Measurements from ENCODE around the gene LIN28B.

The LIN28B gene

GRCh38 chr6:105111871-105112270 lies 155.0 kb downstream of the LIN28B start:
- no peaks in the 10 kb centered on the region for H3K4me1 ChIP-seq (ENCODE audit: control insufficient read depth, insufficient read depth, low read length)
- no peak overlapping the region for H3K9ac ChIP-seq (ENCODE audit: low read length)
- H3K4me3 ChIP-seq (ENCODE audit: low read length) = no peak overlapping the region
- H3K27me3 ChIP-seq (ENCODE audit: control insufficient read depth, insufficient read depth, low read length) = no peaks in the 10 kb centered on the region
- H3K27ac ChIP-seq (ENCODE audit: low read depth, low read length) = no peak overlapping the region
- H3K36me3 ChIP-seq (ENCODE audit: control insufficient read depth, insufficient read depth, low read length) = no peaks in the 10 kb centered on the region

DNA sequence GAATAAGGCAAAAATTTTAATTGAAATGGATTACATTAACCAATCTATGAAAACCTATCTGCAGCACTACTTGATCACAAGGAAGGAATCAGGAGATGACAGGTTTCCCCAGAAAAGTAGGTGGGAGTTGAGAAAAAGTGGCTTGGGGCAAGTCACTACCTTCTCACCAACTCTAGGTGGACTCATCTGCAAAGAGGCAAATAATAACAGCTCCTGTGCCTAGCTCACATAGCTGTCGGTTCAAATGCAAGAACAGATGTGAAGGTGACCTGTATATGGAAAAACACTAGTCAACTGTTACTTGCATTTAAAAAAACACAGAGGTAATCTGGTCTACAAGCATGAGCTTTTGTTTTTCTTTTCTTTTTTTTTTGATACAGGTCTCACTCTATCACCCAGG lies 155.7 kb downstream of the LIN28B start:
- H3K4me3 ChIP-seq (ENCODE audit: low read length) = no peak overlapping the region
- no peaks in the 10 kb centered on the region for H3K27me3 ChIP-seq (ENCODE audit: control insufficient read depth, insufficient read depth, low read length)
- no peak overlapping the region for H3K27ac ChIP-seq (ENCODE audit: low read depth, low read length)
- H3K4me1 ChIP-seq (ENCODE audit: control insufficient read depth, insufficient read depth, low read length) = no peaks in the 10 kb centered on the region
- no peak overlapping the region for H3K9ac ChIP-seq (ENCODE audit: low read length)
- peaks cover 5% of the 10 kb centered on the region for H3K36me3 ChIP-seq (ENCODE audit: control insufficient read depth, insufficient read depth, low read length)

DNA sequence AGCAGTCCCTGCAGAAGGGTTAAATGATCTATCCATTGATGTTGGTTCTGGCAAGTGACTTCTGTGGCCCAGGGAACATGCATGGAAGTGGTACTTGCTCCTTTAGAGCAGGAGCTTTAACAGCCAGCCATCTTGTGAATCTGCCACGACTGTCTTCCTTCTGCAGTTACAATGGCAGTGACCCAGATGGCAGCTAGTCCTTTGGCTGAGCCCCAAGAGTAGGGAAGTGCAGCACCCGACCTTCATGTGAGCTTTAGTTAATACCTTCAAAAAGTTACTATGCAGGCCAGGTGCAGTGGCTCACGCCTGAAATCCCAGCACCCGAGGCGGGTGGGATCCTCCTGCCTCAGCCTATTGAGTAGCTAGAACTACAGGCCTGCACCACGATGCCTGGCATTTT lies 156.5 kb downstream of the LIN28B start:
- no peaks in the 10 kb centered on the region for H3K4me1 ChIP-seq (ENCODE audit: control insufficient read depth, insufficient read depth, low read length)
- H3K4me3 ChIP-seq (ENCODE audit: low read length) = no peak overlapping the region
- H3K36me3 ChIP-seq (ENCODE audit: control insufficient read depth, insufficient read depth, low read length) = peaks cover 7% of the 10 kb centered on the region
- no peak overlapping the region for H3K27ac ChIP-seq (ENCODE audit: low read depth, low read length)
- H3K27me3 ChIP-seq (ENCODE audit: control insufficient read depth, insufficient read depth, low read length) = no peaks in the 10 kb centered on the region
- no peak overlapping the region for H3K9ac ChIP-seq (ENCODE audit: low read length)

DNA sequence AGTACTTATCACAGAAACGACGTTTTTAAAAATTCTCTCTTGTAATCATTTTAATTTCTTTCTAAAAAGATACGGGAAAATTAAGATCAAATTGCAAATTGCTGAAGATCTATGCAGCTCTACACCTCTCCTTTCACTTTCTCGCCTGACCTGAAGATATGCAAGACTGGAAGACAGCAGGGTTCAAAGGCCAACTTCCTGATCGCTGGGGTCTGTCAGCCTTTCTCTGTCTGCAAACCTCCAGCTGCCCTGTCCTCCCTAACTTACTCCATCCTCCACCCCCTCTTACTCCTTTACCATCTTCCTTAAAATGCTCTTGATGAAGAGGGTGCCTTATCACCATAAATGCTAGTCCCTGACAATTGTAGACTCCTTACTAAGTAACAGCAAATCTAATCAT lies 159.2 kb downstream of the LIN28B start:
- Histone ChIP-seq H3K27ac (ENCODE audit: low read depth, low read length) (no peak overlapping the region), H3K27me3 (ENCODE audit: control insufficient read depth, insufficient read depth, low read length) (no peaks in the 10 kb centered on the region), H3K9ac (ENCODE audit: low read length) (no peak overlapping the region), H3K4me3 (ENCODE audit: low read length) (no peak overlapping the region), H3K36me3 (ENCODE audit: control insufficient read depth, insufficient read depth, low read length) (peaks cover 7% of the 10 kb centered on the region), H3K4me1 (ENCODE audit: control insufficient read depth, insufficient read depth, low read length) (no peaks in the 10 kb centered on the region)

DNA sequence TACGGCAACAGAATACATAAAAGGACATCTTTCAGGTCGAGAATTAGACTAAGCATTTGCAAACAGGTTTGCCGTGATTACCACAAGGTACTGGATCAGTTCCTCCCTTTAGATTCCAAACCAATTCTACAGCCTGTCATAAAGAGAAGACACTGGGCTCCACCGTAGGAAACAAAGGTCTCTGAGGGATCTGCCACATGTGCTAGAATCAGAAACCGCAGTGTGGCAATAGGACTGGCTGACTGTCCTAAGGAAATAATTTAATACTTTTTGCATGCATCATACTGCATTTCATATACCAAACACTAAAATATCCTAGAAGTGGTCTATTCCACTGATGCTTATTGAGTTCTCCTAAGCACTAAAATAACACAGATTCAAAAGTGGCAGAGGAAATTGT lies 163.7 kb downstream of the LIN28B start:
- H3K27me3 ChIP-seq (ENCODE audit: control insufficient read depth, insufficient read depth, low read length) = no peaks in the 10 kb centered on the region
- H3K9ac ChIP-seq (ENCODE audit: low read length) = no peak overlapping the region
- H3K4me1 ChIP-seq (ENCODE audit: control insufficient read depth, insufficient read depth, low read length) = no peaks in the 10 kb centered on the region
- peaks cover 7% of the 10 kb centered on the region for H3K36me3 ChIP-seq (ENCODE audit: control insufficient read depth, insufficient read depth, low read length)
- H3K4me3 ChIP-seq (ENCODE audit: low read length) = no peak overlapping the region
- no peak overlapping the region for H3K27ac ChIP-seq (ENCODE audit: low read depth, low read length)

DNA sequence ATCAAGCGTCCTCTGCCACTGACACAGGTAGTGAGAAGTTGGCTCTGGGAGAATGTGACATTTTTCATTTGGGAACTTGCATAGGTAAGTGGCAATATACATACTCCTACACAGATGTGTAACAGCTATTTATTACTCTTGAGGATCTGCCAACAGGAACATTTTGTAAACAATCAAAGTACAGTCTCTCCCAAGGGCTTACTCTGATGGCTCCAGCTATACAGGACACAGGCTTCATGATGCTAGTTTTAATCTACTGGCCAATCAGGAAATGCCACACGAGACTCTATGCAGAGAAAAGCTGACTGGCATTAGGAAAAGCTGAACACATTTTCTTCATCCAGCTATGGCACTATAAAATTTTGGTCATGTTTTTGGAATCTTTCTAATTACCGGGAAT lies 165.1 kb downstream of the LIN28B start:
- Histone ChIP-seq H3K36me3 (ENCODE audit: control insufficient read depth, insufficient read depth, low read length) (peaks cover 7% of the 10 kb centered on the region), H3K9ac (ENCODE audit: low read length) (no peak overlapping the region), H3K4me1 (ENCODE audit: control insufficient read depth, insufficient read depth, low read length) (no peaks in the 10 kb centered on the region), H3K27me3 (ENCODE audit: control insufficient read depth, insufficient read depth, low read length) (no peaks in the 10 kb centered on the region), H3K4me3 (ENCODE audit: low read length) (no peak overlapping the region), H3K27ac (ENCODE audit: low read depth, low read length) (no peak overlapping the region)

DNA sequence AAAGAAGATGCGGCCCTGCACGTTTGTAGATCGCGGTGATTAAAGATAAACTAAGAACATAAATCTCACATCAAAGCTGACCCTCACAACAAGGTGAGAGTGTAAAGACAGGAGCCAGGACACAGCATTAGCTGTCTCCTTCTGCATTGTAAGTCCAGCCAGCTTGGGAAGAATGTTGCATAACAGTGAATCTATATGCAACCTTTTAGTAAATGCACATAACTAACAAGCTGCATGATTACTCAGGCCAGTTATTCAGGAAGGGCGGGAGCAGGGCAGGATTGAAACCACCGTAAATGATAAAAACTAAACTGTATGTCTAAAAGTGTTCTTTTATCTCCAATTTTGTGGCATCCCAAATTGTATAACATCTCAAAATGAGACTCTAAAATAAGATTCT lies 165.8 kb downstream of the LIN28B start:
- peaks cover under 1% of the 10 kb centered on the region for H3K36me3 ChIP-seq (ENCODE audit: control insufficient read depth, insufficient read depth, low read length)

More for the DNA sequence above, 165.8 kb downstream of the LIN28B start:
- Histone ChIP-seq H3K4me1 (ENCODE audit: control insufficient read depth, insufficient read depth, low read length) (no peaks in the 10 kb centered on the region), H3K27ac (ENCODE audit: low read depth, low read length) (no peak overlapping the region), H3K4me3 (ENCODE audit: low read length) (no peak overlapping the region), H3K9ac (ENCODE audit: low read length) (no peak overlapping the region), H3K27me3 (ENCODE audit: control insufficient read depth, insufficient read depth, low read length) (no peaks in the 10 kb centered on the region)

Measured in rectal smooth muscle tissue (tissue), 1 donor.